Panc1 (cell line): Measurements from ENCODE around the gene PIBF1. TPM values are rescaled to one million over a fixed set of nuclear protein-coding genes. Genes with fewer than 3 reads are reported as not detected.

Experiments used
- ATAC-seq: fragments of 200-7000 bp; cut with Tn5 transposase; 2 replicates; pipeline ENCODE4 v1.9.1; 2020; ENCODE audit warnings: mild to moderate bottlenecking, moderate library complexity
- BruUV-seq: library from RNA; stranded (reverse); fragments of 400-500 nt; replicated peaks from 2 replicates; lab custom pipeline; 2021; lab: Mats Ljungman, UMichigan
- CTCF ChIA-PET: fragments of 300-600 bp; sonication (Branson Sonifier 250); formaldehyde crosslinking; loops from one replicate; lab custom pipeline; 2022; ENCODE audit warnings: antibody characterized with exemption; lab: Charles Lee
- POLR2A ChIA-PET: fragments of 300-600 bp; sonication (Branson Sonifier 250); formaldehyde crosslinking; loops from one replicate; lab custom pipeline; 2022; ENCODE audit warnings: antibody characterized with exemption; lab: Charles Lee
- DNase-seq: peaks from one replicate; pipeline ENCODE4 v3.0.0-alpha.2; 2010; ENCODE audit warnings: low read depth, low spot score
- H3K27ac ChIP-seq: 2 replicates; pipeline ENCODE4 v1.5.1; 2011; ENCODE audit warnings: mild to moderate bottlenecking, low read length, inconsistent platforms
- H3K27me3 ChIP-seq: fragments of 200-500 bp; sonication (Bioruptor generic); 2 replicates; pipeline ENCODE4 v1.6.0; 2014; ENCODE audit warnings: low read length, inconsistent platforms; ENCODE audit not compliant: control insufficient read depth, insufficient read depth
- H3K36me3 ChIP-seq: fragments of 200-500 bp; sonication (Bioruptor generic); 2 replicates; pipeline ENCODE4 v1.5.1; 2014; ENCODE audit warnings: inconsistent platforms, mild to moderate bottlenecking, low read length, moderate library complexity; ENCODE audit not compliant: control insufficient read depth, insufficient read depth
- H3K4me1 ChIP-seq: 2 replicates; pipeline ENCODE4 v1.5.1; 2011; ENCODE audit warnings: inconsistent platforms, mild to moderate bottlenecking, low read length, moderate library complexity; ENCODE audit not compliant: control insufficient read depth, insufficient read depth
- H3K4me3 ChIP-seq, 2 experiments: 2 replicates each; pipeline ENCODE4 v1.5.1; 2011 to 2012; ENCODE audit warnings: low read depth in 2 of 2, low read length in 2 of 2, mild to moderate bottlenecking in 2 of 2, inconsistent platforms in 1 of 2, moderate library complexity in 1 of 2
- H3K9me3 ChIP-seq: fragments of 200-500 bp; sonication (Bioruptor generic); 2 replicates; pipeline ENCODE4 v1.5.1; 2014; ENCODE audit warnings: low read depth, mild to moderate bottlenecking, inconsistent platforms, low read length, moderate library complexity; ENCODE audit not compliant: control insufficient read depth, insufficient read depth
- CTCF ChIP-seq: fragments of 450-650 bp; IDR thresholded peaks from 2 replicates; pipeline ENCODE4 v1.5.1; 2017; ENCODE audit warnings: mild to moderate bottlenecking
- POLR2AphosphoS5 ChIP-seq: IDR thresholded peaks from 2 replicates; pipeline ENCODE4 v1.6.1; 2012; ENCODE audit warnings: mild to moderate bottlenecking, low read depth, low read length, moderate library complexity
- REST ChIP-seq, 2 experiments: IDR thresholded peaks; 2 replicates each; pipeline ENCODE4 v1.6.1; 2011 to 2012; ENCODE audit warnings: low read depth in 2 of 2, control low read depth in 1 of 2, low read length in 1 of 2, mild to moderate bottlenecking in 1 of 2, moderate library complexity in 1 of 2; ENCODE audit not compliant: insufficient read depth in 1 of 2
- SIN3A ChIP-seq: IDR thresholded peaks from 2 replicates; pipeline ENCODE4 v1.6.1; 2012; ENCODE audit warnings: low read depth, mild to moderate bottlenecking, low read length, moderate library complexity, borderline replicate concordance; ENCODE audit not compliant: insufficient read depth
- TCF7L2 ChIP-seq: IDR thresholded peaks from 2 replicates; pipeline ENCODE4 v1.6.1; 2011; ENCODE audit warnings: mild to moderate bottlenecking, low read depth, low read length, inconsistent platforms
- in situ Hi-C: cut with HindIII; loops from 2 replicates; pipeline ENCODE4 v1.10.0; 2016; ENCODE audit warnings: low sequenced_read_pairs, low pct_unique_long_range_greater_than_20kb
- intact Hi-C: fragments of 100-400 bp; cut with micrococcal nuclease; formaldehyde crosslinking; loops from one replicate; pipeline ENCODE4 v1.10.0; 2022; ENCODE audit not compliant: unreplicated experiment
- total RNA-seq: library from RNA; stranded (reverse); gene quantifications from one replicate; pipeline ENCODE4 v1.2.1, GENCODE V29; 2021; ENCODE audit not compliant: unreplicated experiment

The PIBF1 gene
- total RNA-seq, 1 experiment from 2014 or later = 11.7 TPM

- Histone ChIP-seq H3K9me3 (no peaks in the 10 kb centered on the region), H3K27ac (no peak overlapping the region), H3K36me3 (peaks cover 2% of the 10 kb centered on the region; the same call in 1 of the 2 replicates), H3K4me3 (no peak overlapping the region), H3K4me1 (peaks cover 6% of the 10 kb centered on the region), H3K27me3 (peaks cover 2% of the 10 kb centered on the region; the same call in 1 of the 2 replicates)
- ATAC-seq = no peak
- no peak for DNase-seq
- intact Hi-C loops (no loop called here), in situ Hi-C loops (no loop called here)
- BruUV-seq = no TSS peak
- POLR2A ChIA-PET = no interaction called here
- CTCF ChIA-PET = no interaction called here
- TF ChIP-seq REST (IDR thresholded peaks at IDR 0.05; ENCODE audit: insufficient read depth in 1 of 2, low read depth in 2 of 2, low read length in 1 of 2) = no peak
- TF ChIP-seq SIN3A = no peak
- TF ChIP-seq TCF7L2 = no peak
- TF ChIP-seq POLR2AphosphoS5 = no peak
- TF ChIP-seq CTCF = no peak
Measured at GRCh38 chr13:73061473-73061872, 279.5 kb downstream of the PIBF1 start.

GRCh38 chr13:73061876-73062275 lies 279.9 kb downstream of the PIBF1 start:
- peaks cover 2% of the 10 kb centered on the region; the same call in 1 of the 2 replicates for H3K27me3 ChIP-seq
- no peak for ATAC-seq
- DNase-seq = no peak
- no peak for TF ChIP-seq REST (IDR thresholded peaks at IDR 0.05; ENCODE audit: insufficient read depth in 1 of 2, low read depth in 2 of 2, low read length in 1 of 2)
- TF ChIP-seq POLR2AphosphoS5 = no peak
- no peak for TF ChIP-seq CTCF
- no peak for TF ChIP-seq TCF7L2
- no peak for TF ChIP-seq SIN3A
- ChIA-PET POLR2A (no interaction called here), CTCF (no interaction called here)
- no peaks in the 10 kb centered on the region for H3K9me3 ChIP-seq
- no peak overlapping the region for H3K4me3 ChIP-seq
- peaks cover 6% of the 10 kb centered on the region for H3K4me1 ChIP-seq
- H3K36me3 ChIP-seq = peaks cover 2% of the 10 kb centered on the region; the same call in 1 of the 2 replicates
- BruUV-seq = no TSS peak
- in situ Hi-C loops (no loop called here), intact Hi-C loops (no loop called here)
- H3K27ac ChIP-seq = no peak overlapping the region
